ENCODE results near the gene SREBF2.

SREBF2 gene

DNA sequence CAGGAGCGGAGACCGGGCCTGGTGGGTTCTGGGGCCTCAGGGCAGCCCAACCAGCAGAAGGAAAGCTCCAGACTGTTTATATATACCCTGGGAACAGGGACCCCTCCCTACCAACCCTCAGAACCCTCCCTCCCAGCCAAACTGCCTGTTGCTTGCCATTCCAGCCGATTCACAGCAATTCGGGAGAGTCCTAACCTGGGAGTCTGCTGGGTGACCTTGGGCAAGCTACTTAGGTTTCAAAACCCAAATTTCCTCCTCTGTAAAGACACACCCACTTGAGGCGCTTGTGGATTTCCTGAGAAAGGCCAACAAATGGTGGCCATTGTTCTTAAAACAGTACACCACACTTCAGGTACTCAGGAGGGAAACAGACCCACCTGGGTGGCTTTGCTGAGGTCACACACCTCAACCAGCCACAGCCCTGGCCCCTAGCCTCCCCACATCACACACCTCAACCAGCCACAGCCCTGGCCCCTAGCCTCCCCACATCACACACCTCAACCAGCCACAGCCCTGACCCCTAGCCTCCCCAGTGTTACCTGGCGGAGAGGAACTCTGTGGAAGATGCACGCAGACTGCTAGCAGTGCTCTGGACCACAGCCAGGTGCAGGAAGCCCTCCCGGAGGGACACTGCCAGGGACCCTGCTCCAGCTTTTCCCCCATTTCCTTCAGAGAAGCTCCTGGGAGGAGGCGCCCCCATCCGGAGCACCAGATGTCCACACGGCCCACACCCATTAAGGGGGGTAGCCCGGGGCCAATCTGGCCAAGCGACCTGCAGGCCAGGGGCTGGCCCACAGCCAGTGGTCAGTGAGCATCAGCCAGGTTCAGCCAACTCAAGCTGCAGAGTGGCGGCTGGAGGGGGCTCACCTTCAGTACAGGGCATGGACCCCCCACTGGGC is 75.8 kb downstream of the SREBF2 start:
- DNase-seq (ENCODE audit: low read depth), result no peak

DNA sequence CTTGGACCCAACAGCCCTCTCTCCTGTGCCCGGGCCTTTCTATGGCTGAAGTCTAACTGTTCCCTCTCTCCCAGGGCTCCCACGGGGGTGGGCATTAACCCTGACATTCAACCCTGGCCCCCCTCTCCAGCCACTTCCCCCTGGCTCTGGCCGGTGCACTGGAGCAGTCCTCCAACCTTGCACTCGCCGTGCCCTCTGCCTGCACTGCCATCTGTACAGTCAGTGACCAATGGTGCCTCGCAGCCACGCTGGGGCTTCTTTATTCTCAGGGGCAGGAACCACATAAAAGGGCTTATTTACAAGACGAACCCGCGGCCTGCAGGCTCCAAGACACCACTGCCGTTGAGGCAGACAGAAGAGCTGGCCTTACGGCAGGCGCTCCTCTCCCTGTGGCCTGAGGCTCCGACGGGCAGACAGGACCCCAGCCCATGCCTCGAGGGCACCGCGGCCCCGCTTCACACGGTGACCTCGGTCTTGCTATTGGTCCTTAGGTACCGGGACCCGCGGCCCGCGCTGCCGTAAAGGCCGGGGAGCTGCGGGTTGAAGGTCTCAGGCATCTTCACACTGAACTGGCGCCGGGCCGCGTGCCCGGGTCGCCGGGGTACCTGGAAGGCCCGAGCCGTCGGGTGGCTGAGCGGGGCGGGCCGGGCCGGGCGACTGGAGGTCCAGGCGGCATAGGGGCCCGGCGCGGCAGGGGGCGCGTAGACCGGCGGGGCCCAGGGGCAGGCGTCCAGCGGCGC is 76.6 kb downstream of the SREBF2 start:
- no peak for DNase-seq (ENCODE audit: low read depth)

DNA sequence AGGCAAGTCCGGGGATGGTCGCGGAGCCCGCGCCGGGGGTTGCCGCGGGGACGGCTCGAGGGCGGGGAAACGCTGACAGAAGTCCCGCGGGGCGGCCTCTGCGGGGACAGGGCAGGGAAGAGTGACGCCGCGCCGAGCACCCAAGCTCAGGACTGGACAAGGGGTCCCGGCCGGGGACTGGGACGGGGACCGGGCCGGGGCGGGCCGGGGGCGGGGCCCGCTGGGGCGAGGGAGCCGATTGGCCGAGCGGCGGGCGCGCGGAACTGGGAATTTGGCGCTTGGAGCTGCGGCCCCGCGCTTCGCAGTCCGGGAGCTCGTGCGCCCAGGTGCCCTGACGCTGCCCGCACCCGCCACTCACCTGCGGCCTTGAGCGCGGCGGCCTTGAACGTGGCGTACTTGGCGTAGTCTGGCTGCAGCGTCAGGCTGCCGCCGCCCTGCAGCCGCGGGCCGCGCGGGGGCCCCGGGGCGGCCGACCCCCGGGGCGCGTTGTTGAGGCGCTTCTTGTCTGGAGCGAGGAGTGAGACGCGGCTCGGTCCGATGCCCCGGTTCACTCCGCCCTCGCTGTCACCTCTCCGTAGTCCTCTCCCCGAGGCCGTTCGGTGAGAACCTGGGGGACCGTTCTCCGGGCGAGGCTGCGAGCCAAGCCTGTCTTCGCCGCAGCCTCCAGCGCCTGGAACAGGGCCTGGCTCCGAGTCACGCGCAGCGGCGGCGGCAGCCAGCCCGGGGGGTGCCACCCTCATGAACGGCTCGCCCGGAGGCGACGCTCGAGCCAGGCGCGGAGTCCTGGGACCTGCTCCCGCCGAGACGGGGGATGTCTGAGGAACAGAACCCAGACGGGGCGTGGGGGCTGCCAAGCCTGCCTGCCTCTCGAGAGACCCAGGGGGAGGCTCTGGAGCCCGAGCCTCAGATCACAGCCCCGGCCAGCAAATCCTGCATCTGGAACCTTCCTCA is 77.4 kb downstream of the SREBF2 start:
- no peak for DNase-seq (ENCODE audit: low read depth)

DNA sequence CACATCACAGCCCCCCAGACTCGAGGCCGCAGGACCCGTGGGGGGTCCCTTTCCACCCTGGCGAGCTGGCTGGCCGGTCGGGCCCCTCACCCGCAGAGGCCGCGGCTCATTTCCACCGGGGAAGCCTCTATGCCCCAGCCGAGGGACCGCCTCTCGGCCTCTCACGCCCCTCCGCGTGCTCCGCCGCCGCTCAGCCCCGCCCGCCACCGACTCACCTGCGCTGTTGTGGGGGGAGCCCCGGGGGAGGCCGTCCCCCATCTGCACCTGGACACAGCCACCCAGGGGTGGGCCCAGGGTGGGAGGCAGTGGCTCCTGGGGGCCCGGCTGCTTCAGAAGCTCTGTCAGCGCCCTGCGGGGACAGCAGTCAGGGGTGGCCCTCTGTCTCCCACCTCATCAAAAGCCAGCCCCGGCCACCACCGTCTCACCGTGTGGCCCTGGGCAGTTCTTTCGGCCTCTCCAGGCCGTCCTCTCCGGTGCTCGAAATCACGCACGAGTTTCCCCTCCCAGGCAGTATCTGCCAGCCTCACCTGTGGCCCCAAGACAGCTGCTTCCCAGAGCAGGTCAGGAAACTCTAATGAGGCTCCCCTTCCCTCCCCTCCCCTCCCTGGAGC is 78.2 kb downstream of the SREBF2 start:
- DNase-seq (ENCODE audit: low read depth), result no peak

DNA sequence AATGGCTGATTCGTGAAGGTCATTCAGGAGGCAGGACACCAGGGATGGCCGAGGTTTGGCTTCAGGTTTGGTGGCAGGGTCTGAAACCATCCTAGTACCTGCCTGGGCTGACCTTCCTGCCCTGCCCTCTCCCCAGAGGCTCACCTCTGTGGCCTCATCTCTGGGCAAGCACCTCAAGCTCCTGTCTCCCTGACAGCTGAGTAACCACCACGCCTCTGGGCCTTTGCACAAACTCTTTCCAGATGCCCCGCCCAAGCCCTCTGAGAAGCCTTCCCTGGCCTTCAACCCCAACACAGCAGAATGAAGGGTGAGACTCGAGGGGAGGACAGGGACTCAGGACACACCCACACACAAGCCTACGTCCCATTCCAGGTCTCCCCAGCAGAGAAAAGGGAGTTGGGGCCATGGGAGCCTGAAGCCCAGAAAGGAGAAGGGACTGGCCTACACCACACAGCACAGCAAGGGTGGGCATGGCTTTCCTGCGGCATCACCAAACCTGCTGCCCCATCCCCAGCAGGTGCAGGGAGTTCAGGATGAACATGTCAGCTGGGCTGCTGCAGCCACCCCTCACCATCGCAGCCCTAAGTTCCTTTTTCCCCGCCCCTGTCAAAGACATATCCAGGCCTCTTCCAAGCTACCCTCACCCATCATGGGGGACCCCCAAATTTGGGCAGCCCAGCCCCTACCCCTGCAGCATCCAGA is 79.6 kb downstream of the SREBF2 start:
- DNase-seq (ENCODE audit: low read depth), result no peak

DNA sequence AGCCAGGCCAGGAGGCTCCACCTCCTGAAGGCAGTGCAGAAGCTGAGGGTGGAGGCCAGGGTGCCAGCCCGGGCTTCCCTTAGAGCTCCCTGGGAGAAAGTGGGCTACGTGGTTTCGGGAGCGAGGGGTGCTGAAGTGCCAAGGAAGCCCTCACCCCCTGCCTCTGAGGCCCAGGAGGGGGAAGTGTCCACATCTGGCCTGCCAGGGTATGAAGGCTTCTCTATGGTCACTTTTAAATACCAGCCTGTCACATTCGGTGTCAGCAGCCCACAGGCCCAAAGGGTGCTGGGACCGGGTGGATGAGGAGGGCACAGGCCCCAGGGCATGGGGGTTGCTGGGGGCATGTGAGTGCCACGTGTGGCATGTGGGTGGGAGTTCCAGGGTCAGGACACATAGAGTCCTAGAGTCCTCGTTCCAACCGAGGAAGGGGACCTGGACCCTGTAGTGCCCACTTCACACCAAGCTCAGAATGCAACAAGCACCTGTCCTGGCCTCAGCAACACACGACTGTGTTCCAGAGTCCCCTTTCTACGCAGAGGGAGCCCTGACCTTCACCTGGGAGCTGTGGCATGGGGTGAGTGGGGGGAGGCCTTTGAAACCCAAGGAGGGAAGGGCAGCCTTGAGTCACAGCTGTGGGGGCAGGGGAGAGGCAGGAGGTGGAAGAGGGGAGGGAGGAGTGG is 80.3 kb downstream of the SREBF2 start:
- DNase-seq (ENCODE audit: low read depth), result no peak

DNA sequence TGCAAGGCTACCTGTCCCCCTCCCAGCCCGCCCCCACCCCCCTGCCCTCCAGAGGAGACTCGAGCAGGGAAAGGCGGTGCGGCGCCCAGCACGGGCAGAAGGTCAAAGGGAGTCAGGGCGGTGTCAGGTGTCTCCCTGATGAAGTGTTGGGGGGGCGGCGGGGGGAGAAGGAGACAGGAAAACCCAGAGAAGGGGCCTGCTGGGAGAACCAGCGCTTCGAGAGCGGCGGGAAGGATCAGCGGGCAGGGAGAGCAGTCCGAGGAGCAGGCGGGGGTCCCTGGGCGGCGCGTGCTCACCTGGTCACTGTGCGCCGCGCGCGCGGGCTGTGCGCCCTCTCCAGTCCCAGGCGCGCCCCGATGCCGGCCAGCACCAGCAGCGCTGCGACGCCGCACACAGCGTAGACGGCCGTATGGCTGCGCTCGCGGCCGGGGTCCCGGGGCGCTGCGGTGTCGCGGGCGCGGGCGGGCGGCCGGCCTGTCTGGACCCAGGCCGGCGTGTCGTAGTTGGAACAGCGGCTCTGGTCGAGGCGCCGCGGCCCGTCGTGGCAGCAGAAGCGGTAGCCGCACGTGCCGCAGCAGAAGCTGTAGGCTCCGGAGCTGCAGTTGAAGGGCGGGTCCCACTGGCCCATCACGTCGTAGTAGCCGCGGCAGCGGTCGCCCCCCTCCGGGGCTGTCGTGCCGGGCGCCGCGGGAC is 81.1 kb downstream of the SREBF2 start:
- no peak for DNase-seq (ENCODE audit: low read depth)

DNA sequence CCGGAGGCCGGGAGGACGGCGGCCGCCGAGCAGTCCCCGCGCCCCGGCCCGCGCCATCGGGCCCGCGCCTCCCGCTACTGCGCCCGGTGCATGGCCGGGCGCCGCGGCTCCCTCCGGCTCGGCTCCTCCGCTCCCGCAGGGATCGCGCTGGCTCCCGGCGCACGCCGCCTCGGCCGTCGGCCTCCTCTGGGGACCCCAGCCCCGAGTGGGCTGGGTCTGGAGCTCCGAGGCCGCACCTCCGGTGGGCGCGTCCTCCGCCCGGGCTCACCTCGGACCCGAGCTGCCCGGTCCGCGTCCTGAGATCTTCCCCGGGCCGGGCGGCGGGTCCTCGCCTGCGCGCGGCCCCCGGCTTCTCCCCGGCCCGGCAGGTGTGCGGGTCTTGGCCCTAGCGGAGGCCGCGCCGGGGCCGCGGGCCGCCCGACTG is 81.7 kb downstream of the SREBF2 start:
- no peak for DNase-seq (ENCODE audit: low read depth)

DNA sequence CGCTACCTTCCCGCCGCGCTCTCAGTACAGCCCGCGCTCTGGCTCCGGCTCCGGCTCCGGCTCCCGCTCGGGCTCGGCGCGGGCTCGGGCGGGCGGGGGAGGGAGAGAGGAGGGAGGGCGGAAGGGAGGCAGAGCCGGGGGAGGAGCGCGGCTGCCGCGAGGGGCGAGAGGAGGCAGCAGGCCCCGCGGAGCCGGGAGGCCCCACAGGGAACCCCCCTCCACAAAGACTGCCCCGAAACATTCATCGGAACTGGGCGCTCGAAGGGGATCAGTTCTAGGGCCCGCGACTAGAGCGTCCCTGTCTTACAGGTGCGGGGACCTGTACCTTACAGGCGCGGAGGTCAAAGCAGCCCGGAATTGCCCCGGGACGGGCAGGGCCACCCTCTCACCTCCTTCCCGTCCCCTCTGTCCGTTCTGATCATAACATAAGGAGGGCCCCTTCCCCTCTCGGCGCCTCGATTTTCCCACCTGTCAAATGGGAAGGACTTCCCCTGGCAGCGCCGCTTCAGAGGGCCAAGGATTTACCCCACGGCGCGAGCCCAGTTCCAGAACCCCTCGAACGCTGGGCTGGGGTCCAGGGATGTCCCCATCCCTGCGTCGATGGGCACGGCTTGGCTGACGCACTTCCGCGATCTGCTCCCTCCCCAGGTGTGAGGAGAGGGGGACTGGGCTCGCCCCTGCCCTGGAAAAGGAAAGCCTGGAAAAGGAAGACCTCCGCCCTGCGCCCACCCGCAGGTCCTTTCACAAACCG is 82.3 kb downstream of the SREBF2 start, which contains the start of gene SHISA8:
Gene SHISA8, minus strand, starts transcription at position 40 of the 751 bp plus-strand sequence. CDS start 407 bp downstream, outside the sequence.
- DNase-seq (ENCODE audit: low read depth), result peak; percentile 33

DNA sequence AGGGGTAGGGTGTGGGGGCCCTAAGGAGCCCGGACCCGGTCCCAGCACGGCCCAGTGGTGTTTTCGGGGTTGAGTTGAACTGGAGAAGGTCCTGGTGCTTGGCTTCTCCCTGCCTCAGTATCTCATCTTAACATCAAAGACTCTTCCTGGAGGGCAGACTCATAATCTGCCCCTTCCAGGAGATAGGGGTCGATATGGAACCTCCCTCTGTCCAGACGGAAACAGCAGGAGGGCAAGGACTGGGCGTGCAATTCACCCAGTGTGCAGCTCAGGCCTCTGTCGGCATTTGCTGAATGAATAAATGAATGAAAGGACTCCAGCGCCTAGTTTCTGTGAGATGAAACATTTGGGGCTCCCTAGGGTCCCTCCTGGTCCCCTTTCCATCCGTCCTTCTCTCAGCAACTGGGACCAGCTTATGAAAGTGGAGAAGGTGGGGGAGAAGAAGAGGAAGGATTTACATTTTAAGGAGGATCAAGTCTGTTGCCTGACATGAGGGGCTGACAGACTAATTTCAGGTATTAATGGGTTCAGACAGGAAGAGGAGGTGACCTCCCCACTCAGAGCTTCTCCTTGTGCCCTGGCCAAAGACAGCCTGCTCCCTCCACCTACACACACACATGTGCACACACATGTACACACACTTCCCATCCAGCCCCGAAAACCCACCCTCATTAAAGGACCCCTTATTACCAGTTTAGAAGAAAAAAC is 83.0 kb downstream of the SREBF2 start:
- DNase-seq (ENCODE audit: low read depth), result no peak

DNA sequence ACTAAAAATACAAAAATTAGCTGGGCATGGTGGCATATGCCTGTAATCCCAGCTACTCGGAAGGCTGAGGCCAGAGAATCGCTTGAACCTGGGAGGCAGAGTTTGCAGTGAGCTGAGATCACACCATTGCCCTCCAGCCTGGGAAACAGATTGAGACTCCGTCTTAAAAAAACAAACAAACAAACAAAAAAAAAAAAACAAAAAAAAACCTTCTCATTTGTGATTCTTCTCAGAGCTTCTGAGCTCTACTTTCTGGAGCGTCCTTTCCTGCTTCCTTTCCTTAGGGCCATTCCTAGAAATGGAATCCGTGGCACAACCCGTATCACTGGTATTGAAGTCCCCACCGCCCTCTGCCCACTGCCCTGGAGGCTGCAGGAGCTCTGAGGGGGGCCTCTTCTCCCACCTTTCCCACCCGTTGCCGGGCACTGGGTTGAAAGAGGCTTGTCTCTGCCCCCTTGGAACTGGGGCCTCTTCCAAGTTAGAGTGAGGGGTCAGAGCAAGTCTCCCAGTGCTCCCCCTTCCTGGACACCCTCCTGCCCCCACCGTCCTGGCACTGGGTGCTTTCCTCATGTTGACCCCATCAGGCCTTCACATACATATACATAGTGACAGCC is 83.9 kb downstream of the SREBF2 start:
- no peak for DNase-seq (ENCODE audit: low read depth)

DNA sequence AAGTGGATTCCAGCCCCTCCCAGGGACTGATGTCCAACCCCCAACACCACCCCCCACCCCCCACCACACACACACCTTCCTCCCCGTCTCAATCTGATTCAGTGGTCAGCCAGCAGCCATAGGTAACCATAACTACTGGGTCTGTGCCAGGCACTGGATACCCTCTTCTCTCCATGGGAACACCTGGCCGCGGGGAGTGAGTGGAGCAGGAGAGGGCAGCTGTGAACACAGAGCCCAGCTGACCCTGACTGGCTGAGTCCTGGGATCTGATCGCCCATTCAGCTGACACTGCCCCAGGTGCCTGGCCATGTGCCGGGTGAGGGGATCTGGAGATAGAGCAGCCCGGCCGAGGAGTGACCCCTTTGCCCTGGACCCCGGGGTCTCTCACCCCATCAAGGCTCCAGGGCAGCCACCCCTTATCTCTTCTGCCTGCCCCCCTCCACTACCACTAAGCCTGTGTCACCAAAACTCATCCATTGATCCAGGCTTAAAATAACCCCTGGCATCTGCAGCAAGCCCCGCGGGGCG is 84.5 kb downstream of the SREBF2 start:
- DNase-seq (ENCODE audit: low read depth), result no peak

DNA sequence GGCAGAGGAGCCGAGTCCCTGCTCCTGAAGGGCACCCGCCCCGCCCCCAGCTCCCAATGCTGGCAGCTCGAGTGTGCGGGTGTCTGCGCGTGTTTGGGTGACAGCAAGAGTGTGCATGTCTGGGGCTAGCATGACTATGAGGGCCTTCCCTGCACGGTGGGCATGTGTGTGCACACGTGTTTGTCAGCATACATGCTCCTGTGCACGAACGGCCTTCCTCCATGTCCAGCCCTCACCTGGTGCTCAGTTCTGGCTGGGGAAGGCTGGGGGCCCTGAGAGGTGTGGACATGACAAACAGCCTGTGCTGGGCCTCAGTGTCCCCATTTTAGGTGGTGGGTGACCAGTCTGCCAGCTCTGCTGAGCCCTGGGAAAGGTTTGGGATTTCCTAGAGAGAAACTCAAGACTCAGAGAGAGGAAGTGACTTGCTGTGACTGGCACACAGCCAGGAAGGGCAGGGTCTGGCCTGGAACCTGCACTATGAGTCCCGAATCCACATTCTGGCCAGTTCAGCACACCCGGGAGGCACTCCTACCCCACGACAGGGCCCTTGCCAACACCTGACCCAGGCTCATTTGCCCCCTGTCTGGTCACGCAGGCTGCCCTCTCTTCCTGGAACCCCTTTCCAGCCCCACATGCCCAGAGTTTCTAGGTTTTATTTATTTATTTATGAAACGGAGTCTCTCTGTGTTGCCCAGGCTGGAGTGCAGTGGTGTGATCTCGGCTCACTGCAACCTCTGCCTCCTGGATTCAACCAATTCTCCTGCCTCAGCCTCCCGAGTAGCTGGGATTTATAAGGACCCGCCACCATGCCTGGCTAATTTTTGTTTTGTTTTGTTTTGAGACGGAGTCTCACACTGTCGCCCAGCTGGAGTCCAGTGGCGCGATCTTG is 85.2 kb downstream of the SREBF2 start:
- DNase-seq (ENCODE audit: low read depth), result no peak

DNA sequence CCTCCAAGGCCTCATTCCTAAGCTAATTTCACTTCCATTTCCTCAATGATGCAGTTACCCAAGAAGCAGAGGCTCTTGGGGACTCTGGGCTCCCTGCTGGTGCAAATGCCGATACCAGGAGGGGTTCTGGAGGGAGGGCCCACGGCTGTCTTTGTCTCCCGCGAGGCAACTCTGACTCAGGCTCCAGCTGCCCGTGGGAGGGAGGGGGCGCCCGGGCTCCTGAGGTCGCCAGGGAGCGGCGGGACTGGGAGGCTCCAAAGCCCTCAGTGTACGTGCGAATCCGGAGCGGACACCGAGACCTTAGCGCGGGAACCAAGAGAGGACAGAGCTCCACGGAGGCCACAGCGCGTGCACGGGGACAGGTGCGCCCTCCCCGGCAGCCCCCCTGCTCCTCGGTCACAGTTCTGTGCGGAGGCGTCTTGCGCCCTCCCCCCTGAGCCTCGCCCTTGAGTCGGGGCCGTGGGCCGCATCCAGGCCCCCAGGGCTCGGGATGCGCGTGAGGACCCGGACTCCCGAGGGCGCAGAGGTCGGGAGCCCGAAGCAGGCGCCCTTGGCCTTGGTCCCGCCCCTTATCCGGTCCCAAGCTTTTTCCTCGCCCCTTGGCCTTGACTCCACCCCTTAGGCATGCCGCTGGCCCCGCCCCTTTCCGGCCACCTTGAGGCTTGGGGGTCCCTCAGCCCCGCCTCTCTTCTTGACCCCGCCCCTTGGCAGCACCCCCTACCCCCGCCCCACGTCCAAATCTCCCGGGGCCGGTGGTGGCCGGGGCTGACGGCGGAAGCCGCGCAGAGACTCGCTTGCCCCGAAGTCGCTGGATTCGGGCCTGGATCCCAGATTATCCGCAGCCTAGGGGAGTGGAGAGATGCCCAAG is 86.7 kb downstream of the SREBF2 start:
- no peak for DNase-seq (ENCODE audit: low read depth)

DNA sequence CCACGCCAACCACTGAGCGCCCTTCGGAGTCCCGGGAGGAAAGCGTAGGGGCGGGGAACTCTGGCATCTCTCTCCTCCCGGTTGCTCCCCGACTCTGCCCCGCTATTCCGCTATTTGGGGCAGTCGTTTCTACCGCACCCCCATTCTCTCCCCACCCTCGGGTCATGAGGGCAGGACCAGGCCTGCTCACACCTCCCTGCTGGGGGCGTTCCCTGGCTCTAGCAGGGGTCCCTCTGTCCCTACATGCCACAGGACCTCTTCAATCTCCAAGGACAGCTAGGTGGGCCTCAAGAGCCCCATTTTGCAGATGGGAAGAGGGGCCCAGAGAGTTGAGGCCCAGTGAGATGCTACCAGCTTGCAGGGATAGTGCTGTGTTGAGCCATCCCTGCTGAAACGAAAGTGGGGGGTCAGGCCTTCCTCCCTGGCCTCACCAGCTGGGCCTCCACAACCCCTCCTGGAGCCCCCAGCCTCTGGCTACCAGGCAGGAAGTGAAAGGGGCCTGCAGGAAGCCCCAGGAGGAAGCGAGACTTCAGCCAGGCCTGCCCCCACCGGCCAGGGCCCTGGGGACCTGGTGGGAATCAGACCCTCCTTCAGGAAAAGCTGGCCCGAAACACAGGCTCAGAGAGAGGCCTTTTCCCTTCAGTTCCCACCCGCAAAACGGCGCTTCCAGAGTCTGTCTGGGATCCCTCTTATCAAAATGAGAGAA is 87.5 kb downstream of the SREBF2 start:
- DNase-seq (ENCODE audit: low read depth), result no peak
